ENCODE measurements around the gene RNF213. TPM values are rescaled to one million over a fixed set of nuclear protein-coding genes. Genes with fewer than 3 reads are reported as not detected.

RNF213 gene
- total and polyA plus RNA-seq, 7 donors, result 7.8 to 138 (median 50.4) TPM

DNA sequence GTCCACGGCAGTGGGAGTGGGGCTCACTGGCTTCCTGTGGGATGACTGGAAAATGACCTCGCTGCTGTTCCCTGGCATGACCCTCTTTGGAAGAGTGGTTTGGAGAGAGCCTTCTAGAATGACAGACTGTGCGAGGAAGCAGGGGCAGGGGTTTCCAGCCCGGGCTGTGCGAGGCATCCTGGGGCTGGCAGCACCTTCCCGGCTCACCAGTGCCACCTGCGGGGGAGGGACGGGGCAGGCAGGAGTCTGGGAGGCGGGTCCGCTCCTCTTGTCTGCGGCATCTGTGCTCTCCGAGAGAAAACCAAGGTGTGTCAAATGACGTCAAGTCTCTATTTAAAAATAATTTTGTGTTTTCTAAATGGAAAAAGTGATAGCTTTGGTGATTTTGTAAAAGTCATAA, 7.8 kb upstream of the RNF213 start:
- 19 to 31% methylated on average over 13 of the region's 13 CpGs for WGBS, 2 donors
- H3K4me3 ChIP-seq, result no peak overlapping the region
- DNase-seq, result no peak
- H3K27ac ChIP-seq, result no peak overlapping the region
- TF ChIP-seq, protein P1, sequence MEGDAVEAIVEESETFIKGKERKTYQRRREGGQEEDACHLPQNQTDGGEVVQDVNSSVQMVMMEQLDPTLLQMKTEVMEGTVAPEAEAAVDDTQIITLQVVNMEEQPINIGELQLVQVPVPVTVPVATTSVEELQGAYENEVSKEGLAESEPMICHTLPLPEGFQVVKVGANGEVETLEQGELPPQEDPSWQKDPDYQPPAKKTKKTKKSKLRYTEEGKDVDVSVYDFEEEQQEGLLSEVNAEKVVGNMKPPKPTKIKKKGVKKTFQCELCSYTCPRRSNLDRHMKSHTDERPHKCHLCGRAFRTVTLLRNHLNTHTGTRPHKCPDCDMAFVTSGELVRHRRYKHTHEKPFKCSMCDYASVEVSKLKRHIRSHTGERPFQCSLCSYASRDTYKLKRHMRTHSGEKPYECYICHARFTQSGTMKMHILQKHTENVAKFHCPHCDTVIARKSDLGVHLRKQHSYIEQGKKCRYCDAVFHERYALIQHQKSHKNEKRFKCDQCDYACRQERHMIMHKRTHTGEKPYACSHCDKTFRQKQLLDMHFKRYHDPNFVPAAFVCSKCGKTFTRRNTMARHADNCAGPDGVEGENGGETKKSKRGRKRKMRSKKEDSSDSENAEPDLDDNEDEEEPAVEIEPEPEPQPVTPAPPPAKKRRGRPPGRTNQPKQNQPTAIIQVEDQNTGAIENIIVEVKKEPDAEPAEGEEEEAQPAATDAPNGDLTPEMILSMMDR (IDR thresholded peaks at IDR 0.05), result peak in 1 of 4 experiments; percentile 15
- TF ChIP-seq EP300 (IDR thresholded peaks at IDR 0.05), result no peak
- no peak for TF ChIP-seq POLR2A (IDR thresholded peaks at IDR 0.05)
- TF ChIP-seq POLR2AphosphoS5 (IDR thresholded peaks at IDR 0.05), result no peak
- H3K9me3 ChIP-seq, result no peaks in the 10 kb centered on the region
- peaks cover 0 to 40% (median 2%) of the 10 kb centered on the region in 4 donors for H3K36me3 ChIP-seq
- peaks cover 0 to 16% (median 11%) of the 10 kb centered on the region in 4 donors for H3K4me1 ChIP-seq
- no peaks in the 10 kb centered on the region for H3K27me3 ChIP-seq
- intact Hi-C loops (cut with DNase I), result no loop called here

DNA sequence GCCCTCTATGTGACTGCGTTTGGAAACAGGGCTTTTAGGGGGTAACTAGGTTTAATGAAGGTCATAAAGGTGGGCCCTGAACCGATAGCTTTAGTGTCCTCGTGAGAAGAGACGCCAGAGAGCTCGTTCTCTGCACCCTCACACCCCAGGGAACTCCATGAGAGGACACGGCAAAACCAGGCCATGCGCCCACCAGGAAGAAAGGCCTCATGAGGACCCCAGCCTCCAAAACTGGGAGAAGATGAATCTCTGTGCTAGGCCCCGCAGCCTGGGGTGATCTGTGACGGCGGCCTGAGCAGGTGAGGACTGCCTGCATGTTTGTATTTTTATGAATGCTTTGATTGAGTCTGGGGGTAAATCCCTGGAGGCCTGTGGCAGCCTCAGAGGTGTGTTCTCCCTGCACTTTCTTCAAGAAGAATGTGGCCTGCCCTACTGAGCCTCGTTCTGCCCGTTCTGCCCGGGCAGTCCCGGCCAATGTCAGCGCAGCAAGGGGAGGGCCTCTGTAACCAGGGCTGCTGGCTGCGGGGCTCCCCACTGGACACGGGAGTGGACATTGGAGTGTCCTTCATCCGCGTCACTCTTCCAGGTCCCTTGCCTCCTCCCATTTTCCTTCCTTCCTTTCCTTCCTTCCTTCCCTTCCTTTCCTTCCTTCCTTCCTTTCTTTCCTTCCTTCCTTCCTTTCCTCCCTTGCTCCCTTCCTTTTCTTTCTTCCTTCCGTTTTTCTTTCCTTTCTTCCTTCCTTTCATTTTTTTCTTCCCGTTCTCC, 6.8 kb upstream of the RNF213 start:
- H3K9me3 ChIP-seq, result no peaks in the 10 kb centered on the region
- WGBS, 2 donors, result 88 to 90% methylated on average over 21 of the region's 21 CpGs
- TF ChIP-seq POLR2AphosphoS5 (IDR thresholded peaks at IDR 0.05) (no peak), EP300 (IDR thresholded peaks at IDR 0.05) (no peak), POLR2A (IDR thresholded peaks at IDR 0.05) (no peak)
- TF ChIP-seq, protein P1 (IDR thresholded peaks at IDR 0.05), result no peak
- no peaks in the 10 kb centered on the region for H3K27me3 ChIP-seq
- H3K4me3 ChIP-seq, result no peak overlapping the region
- H3K4me1 ChIP-seq, result peaks cover 0 to 16% (median 11%) of the 10 kb centered on the region in 4 donors
- no peak for DNase-seq
- H3K36me3 ChIP-seq, result peaks cover 0 to 32% (median 2%) of the 10 kb centered on the region in 4 donors
- intact Hi-C loops (cut with DNase I), result no loop called here
- H3K27ac ChIP-seq, result peak overlapping the region; percentile 48 to 77 (median 62)

DNA sequence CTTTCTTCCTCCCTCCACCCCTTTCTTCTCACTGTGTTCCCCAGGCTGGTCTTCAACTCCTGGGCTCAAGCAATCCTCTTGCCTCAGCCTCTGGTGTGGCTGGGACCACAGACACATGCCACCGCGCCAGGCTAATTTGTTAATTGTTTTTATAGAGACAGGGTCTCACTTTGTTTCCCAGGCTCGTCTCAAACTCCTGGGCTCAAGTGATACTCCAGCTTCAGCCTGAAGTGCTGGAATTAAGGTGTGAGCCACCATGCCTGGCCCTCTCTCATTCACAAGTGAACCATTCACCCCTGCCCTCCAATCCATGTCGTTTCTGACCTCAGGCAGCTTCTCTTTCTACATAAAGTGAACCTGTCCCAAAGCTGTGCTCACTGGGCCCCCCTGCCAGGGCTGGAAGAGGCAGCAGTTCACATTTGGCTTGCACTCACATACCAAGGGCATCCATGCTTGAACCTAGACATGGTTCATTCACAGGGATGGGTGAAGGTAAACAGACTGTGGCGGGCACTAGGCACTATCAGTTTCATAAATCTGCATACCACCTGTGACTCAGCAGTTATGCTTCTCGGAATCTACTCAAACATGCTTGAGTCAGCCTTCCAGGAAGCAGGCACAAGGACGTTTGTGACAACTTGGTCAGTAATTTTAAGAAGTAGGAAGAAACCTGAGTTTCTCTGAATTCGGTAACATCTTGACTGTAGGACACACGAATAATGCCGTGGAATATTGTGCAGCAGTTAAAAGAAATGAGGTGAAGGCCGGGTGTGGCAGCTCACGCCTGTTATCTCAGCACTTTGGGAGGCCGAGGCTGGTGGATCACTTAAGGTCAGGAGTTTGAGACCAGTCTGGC, 6.0 kb upstream of the RNF213 start:
- no peaks in the 10 kb centered on the region for H3K9me3 ChIP-seq
- no peak for DNase-seq
- peaks cover 0 to 24% (median 2%) of the 10 kb centered on the region in 4 donors for H3K36me3 ChIP-seq
- peaks cover 0 to 20% (median 14%) of the 10 kb centered on the region in 4 donors for H3K4me1 ChIP-seq
- no peak for TF ChIP-seq POLR2A (IDR thresholded peaks at IDR 0.05)
- TF ChIP-seq POLR2AphosphoS5 (IDR thresholded peaks at IDR 0.05), result peak in 3 of 4 donors; percentile 36 to 77 (median 62)
- TF ChIP-seq, protein P1 (IDR thresholded peaks at IDR 0.05), result no peak
- TF ChIP-seq EP300 (IDR thresholded peaks at IDR 0.05), result peak in 2 of 4 donors; percentile 53 to 81
- H3K4me3 ChIP-seq, result no peak overlapping the region
- no peaks in the 10 kb centered on the region for H3K27me3 ChIP-seq
- intact Hi-C loops (cut with DNase I), result no loop called here
- WGBS, 2 donors, result 28 to 43% methylated on average over 13 of the region's 13 CpGs
- H3K27ac ChIP-seq, result peak overlapping the region; percentile 48 to 77 (median 62)

DNA sequence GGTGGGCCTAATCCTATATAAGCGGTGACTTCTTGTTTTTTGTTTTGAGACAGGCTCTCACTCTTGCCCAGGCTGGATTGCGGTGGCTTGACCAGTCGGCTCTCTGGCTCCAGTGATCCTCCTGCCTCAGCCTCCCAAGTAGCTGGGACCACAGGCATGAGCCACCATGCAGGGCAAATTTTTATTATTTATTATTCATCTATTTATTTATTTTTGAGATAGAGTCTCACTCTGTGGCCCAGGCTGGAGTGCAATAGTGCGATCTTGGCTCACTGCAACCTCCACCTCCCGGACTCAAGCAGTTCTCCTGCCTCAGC, 4.7 kb upstream of the RNF213 start:
- peak overlapping the region in 1 of 4 donors; percentile 77 for H3K27ac ChIP-seq
- no peaks in the 10 kb centered on the region for H3K27me3 ChIP-seq
- DNase-seq, result no peak
- H3K4me3 ChIP-seq, result no peak overlapping the region
- H3K9me3 ChIP-seq, result no peaks in the 10 kb centered on the region
- no peak for TF ChIP-seq EP300 (IDR thresholded peaks at IDR 0.05)
- TF ChIP-seq, protein P1 (IDR thresholded peaks at IDR 0.05), result no peak
- no peak for TF ChIP-seq POLR2AphosphoS5 (IDR thresholded peaks at IDR 0.05)
- no peak for TF ChIP-seq POLR2A (IDR thresholded peaks at IDR 0.05)
- peaks cover 0 to 23% (median 17%) of the 10 kb centered on the region in 4 donors for H3K4me1 ChIP-seq
- intact Hi-C loops (cut with DNase I), result no loop called here
- 96 to 97% methylated on average over 5 of the region's 5 CpGs for WGBS, 2 donors
- H3K36me3 ChIP-seq, result peaks cover 0 to 17% (median 2%) of the 10 kb centered on the region in 4 donors
